Parathyroid adenoma (tissue), 2 donors: ENCODE data around the gene MTFR1L.

Source experiments
- H2AFZ ChIP-seq: fragments of 300-600 bp; sonication (generic); one replicate; pipeline ENCODE4 v1.7.0; 2017; ENCODE audit warnings: antibody characterized with exemption, mild to moderate bottlenecking
- H3K27ac ChIP-seq: fragments of 300-600 bp; sonication (generic); one replicate; pipeline ENCODE4 v1.7.0; 2017
- H3K27me3 ChIP-seq: fragments of 300-600 bp; sonication (generic); one replicate; pipeline ENCODE4 v1.7.0; 2017; ENCODE audit warnings: low read length; ENCODE audit not compliant: control insufficient read depth, insufficient read depth
- H3K36me3 ChIP-seq: fragments of 300-600 bp; sonication (generic); one replicate; pipeline ENCODE4 v1.7.0; 2017; ENCODE audit warnings: low read length; ENCODE audit not compliant: control insufficient read depth, insufficient read depth
- H3K4me1 ChIP-seq: fragments of 300-600 bp; sonication (generic); one replicate; pipeline ENCODE4 v1.7.0; 2017; ENCODE audit warnings: control low read depth
- H3K4me2 ChIP-seq: fragments of 300-600 bp; sonication (generic); one replicate; pipeline ENCODE4 v1.7.0; 2017; ENCODE audit warnings: low read length
- H3K4me3 ChIP-seq: fragments of 300-600 bp; sonication (generic); one replicate; pipeline ENCODE4 v1.7.0; 2017; ENCODE audit warnings: low read depth, low read length
- H3K79me2 ChIP-seq: fragments of 300-600 bp; sonication (generic); one replicate; pipeline ENCODE4 v1.7.0; 2017; ENCODE audit warnings: control low read depth
- H3K9ac ChIP-seq: fragments of 300-600 bp; sonication (generic); one replicate; pipeline ENCODE4 v1.7.0; 2017; ENCODE audit warnings: mild to moderate bottlenecking
- H3K9me3 ChIP-seq: fragments of 300-600 bp; sonication (generic); one replicate; pipeline ENCODE4 v1.7.0; 2017; ENCODE audit warnings: low read length; ENCODE audit not compliant: control insufficient read depth
- TF ChIP-seq, protein P1 (sequence below): fragments of 300-600 bp; sonication (generic); IDR thresholded peaks from one replicate; pipeline ENCODE4 v1.7.0; 2017; ENCODE audit warnings: antibody characterized with exemption, mild to moderate bottlenecking
- donor health status: primary hyperparathyroidism.

Gene MTFR1L

DNA sequence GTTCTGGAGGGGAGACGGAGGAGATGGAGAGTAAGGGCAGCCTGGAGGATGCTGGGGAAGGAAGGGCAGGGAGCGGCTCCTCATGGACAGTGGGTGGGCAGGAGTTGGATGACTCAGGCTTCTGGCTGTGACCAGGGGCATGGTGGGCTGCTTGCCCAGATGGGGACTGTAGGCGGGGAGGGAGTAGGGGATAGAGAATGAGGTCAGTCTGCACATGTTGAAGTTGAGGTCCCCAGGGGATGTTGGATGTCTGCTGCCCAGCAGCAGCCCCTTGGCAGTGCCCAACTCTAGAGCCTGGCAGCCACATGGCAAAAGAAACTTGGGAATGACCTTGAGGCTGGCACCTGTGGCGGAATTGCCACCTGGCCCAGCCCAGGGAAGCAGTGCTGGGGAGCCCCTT is 13.3 kb upstream of the MTFR1L start:
- H3K9me3 ChIP-seq = no peaks in the 10 kb centered on the region
- TF ChIP-seq, protein P1, sequence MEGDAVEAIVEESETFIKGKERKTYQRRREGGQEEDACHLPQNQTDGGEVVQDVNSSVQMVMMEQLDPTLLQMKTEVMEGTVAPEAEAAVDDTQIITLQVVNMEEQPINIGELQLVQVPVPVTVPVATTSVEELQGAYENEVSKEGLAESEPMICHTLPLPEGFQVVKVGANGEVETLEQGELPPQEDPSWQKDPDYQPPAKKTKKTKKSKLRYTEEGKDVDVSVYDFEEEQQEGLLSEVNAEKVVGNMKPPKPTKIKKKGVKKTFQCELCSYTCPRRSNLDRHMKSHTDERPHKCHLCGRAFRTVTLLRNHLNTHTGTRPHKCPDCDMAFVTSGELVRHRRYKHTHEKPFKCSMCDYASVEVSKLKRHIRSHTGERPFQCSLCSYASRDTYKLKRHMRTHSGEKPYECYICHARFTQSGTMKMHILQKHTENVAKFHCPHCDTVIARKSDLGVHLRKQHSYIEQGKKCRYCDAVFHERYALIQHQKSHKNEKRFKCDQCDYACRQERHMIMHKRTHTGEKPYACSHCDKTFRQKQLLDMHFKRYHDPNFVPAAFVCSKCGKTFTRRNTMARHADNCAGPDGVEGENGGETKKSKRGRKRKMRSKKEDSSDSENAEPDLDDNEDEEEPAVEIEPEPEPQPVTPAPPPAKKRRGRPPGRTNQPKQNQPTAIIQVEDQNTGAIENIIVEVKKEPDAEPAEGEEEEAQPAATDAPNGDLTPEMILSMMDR = no peak
- H3K79me2 ChIP-seq = no peaks in the 10 kb centered on the region
- H3K27ac ChIP-seq = no peak overlapping the region
- H2AFZ ChIP-seq = no peak overlapping the region
- no peaks in the 10 kb centered on the region for H3K4me1 ChIP-seq
- H3K4me2 ChIP-seq = no peak overlapping the region
- no peaks in the 10 kb centered on the region for H3K27me3 ChIP-seq
- H3K36me3 ChIP-seq = no peaks in the 10 kb centered on the region
- no peak overlapping the region for H3K9ac ChIP-seq
- no peak overlapping the region for H3K4me3 ChIP-seq

DNA sequence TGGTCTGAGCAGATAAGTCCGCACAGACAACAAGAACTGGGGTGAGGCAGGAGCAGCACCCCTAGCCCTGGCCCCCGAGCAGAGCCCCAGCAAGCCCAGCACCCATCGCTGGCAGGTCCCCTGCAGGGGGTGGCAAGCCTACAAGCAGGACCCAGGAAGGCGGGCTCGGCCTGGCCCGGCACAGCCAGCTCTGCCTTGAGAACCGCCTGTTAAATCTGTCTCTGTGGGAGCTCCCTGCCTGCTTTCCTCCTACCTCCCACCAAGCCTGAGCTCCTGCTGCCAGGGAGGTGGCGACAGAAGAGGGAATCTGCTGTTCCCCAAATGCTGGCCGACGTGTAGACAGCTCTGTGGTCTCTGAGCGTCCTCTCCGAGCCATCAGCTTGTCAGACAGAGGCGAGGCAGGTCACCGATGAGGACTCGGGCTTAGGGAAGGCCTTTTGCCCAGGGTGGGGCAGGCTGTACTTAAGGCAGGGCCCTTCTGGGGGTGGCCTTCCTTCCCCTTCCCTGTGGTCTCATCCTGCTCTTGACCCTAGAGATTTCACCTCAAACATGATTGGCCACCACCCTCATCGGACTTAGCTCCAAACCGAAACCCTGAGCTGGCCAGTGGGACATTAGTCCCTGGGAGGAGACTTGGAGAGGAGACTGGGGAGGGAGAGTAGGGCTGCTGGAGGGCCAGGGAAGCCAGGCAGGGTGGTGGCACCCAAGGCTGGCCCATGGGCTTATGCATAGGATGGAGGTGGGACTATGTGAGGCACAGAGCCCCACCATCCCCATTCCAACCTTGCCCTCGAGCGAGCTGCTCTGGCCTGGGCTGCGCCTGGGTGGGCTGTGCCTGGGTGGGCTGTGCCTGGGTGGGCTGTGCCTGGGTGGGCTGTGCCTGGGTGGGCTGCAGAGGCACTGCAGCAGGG is 12.0 kb upstream of the MTFR1L start:
- no peak overlapping the region for H2AFZ ChIP-seq
- TF ChIP-seq, protein P1 = no peak
- H3K27ac ChIP-seq = no peak overlapping the region
- H3K4me3 ChIP-seq = no peak overlapping the region
- no peaks in the 10 kb centered on the region for H3K9me3 ChIP-seq
- H3K9ac ChIP-seq = no peak overlapping the region
- no peaks in the 10 kb centered on the region for H3K27me3 ChIP-seq
- H3K36me3 ChIP-seq = no peaks in the 10 kb centered on the region
- no peaks in the 10 kb centered on the region for H3K79me2 ChIP-seq
- no peak overlapping the region for H3K4me2 ChIP-seq
- H3K4me1 ChIP-seq = no peaks in the 10 kb centered on the region

DNA sequence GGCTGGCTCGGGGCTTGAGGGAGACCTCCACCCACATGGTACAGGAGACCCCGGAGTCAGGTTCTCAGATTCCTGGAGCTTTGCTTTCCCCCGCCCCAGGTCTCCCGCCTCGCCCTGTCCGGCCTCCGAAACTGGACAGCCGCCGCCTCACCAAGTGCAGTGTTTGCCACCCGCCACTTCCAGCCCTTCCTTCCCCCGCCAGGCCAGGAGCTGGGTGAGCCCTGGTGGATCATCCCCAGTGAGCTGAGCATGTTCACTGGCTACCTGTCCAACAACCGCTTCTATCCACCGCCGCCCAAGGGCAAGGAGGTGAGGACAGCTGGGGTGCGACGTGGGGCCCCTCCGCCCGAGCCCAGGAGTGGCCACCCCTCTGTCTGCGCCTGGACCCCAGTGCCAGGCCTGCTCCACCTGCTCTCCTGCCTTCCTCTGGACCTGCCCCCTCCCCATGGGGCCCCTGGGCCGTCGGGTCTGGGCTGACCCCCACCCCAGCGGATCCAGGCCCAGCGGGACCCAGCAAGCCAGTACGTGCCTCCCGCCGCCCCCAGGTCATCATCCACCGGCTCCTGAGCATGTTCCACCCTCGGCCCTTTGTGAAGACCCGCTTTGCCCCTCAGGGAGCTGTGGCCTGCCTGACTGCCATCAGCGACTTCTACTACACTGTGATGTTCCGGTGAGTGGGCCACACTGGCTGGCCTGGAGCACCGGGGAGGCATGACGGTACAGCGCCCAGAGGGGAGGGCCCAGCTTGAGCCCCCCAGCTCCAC is 11.1 kb upstream of the MTFR1L start:
- no peaks in the 10 kb centered on the region for H3K4me1 ChIP-seq
- no peak overlapping the region for H3K27ac ChIP-seq
- H3K27me3 ChIP-seq = no peaks in the 10 kb centered on the region
- TF ChIP-seq, protein P1 = no peak
- H3K36me3 ChIP-seq = no peaks in the 10 kb centered on the region
- no peaks in the 10 kb centered on the region for H3K9me3 ChIP-seq
- H3K4me2 ChIP-seq = no peak overlapping the region
- H2AFZ ChIP-seq = no peak overlapping the region
- H3K4me3 ChIP-seq = no peak overlapping the region
- no peak overlapping the region for H3K9ac ChIP-seq
- H3K79me2 ChIP-seq = no peaks in the 10 kb centered on the region

DNA sequence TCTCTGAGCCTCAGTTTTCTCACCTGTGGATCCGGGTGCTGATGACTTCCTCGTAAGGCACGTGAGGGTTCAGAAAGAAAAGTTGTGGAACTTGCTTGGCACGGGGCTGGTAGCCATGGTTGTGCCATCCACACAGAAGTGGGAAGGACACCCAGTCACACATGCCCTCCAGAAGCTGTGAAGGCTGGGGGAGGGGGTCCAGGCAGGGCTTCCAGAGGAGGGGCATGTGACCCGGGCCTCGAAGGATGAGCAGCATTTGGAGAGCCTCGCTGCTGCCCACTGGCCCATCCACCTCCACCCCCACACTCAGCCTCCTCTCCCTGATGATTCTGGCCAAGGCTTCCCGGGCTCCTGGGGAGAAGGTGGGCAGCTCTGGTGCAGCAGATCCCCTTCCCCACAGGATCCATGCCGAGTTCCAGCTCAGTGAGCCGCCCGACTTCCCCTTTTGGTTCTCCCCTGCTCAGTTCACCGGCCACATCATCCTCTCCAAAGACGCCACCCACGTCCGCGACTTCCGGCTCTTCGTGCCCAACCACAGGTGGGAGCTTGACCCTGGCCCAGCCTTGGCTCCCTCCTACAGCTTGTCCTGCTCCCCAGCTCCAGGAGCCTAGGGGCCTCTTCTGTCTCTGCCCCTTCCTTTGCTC is 10.3 kb upstream of the MTFR1L start:
- no peaks in the 10 kb centered on the region for H3K36me3 ChIP-seq

More for the DNA sequence above, 10.3 kb upstream of the MTFR1L start:
- Histone ChIP-seq H2AFZ (no peak overlapping the region), H3K27ac (no peak overlapping the region), H3K79me2 (no peaks in the 10 kb centered on the region), H3K9me3 (no peaks in the 10 kb centered on the region), H3K4me2 (no peak overlapping the region), H3K27me3 (no peaks in the 10 kb centered on the region), H3K9ac (no peak overlapping the region), H3K4me3 (no peak overlapping the region), H3K4me1 (no peaks in the 10 kb centered on the region)
- TF ChIP-seq, protein P1 = no peak
